GM18508 (cell line): Measurements from ENCODE around the gene RYR1.
"Not testable (repeated sequence)": the region's sequence is repeated elsewhere in the genome, so short reads cannot be mapped to it uniquely, and the experiment has no call there.

Experiments used
- ATAC-seq: cut with Tn5 transposase; IDR thresholded peaks from one replicate; pipeline ENCODE4 v1.9.1; 2021; ENCODE audit warnings: moderate number of reproducible peaks; ENCODE audit not compliant: insufficient read depth, unreplicated experiment

RYR1 gene

DNA sequence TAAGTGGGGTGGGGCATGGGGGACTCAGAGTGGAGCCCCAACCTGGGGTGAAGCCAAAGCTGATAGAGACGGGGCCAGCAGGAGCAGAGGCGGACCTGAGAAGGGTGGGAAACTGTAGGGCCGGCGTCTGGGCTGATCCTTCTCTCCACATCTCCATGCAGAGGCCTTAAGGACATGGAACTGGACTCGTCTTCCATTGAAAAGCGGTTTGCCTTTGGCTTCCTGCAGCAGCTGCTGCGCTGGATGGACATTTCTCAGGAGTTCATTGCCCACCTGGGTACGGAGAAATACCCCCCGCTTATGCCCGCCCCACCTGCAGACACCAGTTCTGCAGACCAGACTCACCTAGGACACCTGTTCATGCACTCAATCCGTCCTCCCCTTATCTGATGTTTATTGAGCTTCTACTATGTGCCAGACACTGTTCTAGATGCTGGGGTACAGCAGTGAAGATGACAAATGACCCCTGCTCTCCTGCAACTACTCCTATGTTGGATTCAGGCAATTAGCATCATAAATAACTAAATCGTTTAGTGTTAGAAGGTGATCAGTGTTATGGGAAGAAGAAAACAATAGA lies 74.1 kb downstream of the RYR1 start:
- ATAC-seq = no peak

DNA sequence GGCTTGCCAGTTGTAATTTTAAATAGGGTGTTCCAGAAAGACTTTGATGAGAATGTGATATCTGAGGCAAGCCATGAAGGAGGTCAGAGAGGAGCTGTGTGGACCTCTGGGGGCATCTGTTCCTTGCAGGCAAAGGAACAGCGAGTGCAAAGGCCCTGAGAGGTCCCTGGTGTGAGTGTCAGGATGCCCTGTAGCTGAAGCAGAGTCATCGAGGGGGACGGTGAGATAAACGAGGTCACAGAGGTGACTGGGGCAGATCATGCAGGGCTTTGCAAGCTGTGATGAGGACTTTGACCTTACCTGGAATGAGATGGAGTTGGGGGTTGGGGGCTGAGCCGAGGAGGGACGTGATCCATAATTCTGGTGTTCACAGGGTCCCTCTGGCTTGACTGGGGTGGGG lies 75.0 kb downstream of the RYR1 start:
- no peak for ATAC-seq

DNA sequence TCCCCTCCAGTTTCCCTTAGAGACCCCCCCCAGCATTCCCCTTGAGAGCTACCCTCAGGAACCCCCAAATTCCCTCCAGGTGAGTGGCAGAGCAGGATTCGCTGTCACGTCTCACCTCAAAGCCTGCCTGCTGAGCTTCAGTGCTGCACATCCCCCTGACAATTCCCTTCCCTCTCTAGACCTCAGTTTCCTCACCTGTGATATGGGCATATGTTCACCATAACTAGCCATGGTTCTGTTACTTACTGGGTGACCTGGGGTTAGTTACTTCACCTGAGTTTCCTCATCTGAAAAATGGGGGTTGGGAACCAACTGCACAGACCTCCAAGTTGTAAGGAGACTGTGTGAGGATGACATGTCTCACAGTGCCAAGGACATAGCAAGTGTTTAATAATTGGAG lies 75.5 kb downstream of the RYR1 start:
- no peak for ATAC-seq

DNA sequence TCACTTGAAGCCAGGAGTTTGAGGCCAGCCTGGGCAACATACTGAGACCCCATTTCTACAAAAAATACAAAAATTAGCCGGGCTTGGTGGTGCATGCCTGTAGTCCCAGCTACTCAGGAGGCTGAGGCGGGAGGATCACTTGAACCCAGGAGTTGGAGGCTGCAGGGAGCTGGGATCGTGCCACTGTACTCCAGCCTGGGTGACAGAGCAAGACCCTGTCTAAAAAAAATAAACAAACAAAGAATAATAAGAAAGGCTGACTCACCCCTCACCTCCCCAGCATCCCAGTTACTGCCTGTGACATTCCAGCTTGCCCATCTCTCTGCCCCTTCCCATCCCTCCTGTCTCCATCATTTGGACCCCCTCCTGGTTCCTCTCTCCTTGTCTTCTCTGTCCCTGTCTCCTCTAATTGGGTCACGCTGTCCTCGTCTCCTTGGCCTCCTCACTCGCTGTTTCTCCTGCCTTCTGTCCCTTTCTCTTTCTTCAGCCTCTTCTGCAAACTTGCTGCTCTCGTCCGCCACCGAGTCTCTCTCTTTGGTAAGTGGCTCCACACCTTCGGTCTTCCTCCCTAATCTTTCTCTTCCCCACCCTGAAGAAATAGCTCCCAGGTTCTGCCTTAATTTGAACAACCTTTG lies 77.7 kb downstream of the RYR1 start:
- ATAC-seq = no peak

DNA sequence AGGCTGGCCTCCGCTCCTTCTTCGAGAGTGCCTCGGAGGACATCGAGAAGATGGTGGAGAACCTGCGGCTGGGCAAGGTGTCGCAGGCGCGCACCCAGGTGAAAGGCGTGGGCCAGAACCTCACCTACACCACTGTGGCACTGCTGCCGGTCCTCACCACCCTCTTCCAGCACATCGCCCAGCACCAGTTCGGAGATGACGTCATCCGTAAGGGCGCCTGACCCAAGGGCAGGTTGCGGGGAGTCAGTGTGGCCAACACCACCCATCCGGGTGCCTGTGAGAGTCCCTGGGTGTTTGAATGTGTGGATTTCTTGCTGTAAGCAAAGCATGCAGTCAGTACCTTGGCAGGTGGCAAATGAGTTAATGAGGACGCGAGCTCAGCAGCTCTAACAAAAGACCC lies 78.8 kb downstream of the RYR1 start:
- ATAC-seq = no peak

DNA sequence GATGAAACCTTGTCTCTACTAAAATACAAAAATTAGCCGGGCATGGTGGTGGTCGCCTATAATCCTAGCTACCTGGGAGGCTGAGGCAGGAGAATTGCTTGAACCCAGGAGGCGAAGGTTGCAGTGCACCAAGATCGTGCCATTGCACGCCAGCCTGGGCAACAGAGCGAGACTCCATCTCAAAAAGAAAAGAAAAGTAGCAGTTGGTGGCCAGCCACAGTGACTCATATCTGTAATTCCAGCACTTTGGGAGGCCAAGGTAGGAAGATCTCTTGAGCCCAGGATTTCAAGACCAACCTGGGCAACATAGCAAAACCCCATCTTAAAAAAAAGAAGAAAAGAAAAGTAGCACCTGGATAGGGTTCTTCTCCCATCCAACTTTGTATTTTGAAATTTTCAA lies 79.7 kb downstream of the RYR1 start:
- ATAC-seq = not testable (repeated sequence)

DNA sequence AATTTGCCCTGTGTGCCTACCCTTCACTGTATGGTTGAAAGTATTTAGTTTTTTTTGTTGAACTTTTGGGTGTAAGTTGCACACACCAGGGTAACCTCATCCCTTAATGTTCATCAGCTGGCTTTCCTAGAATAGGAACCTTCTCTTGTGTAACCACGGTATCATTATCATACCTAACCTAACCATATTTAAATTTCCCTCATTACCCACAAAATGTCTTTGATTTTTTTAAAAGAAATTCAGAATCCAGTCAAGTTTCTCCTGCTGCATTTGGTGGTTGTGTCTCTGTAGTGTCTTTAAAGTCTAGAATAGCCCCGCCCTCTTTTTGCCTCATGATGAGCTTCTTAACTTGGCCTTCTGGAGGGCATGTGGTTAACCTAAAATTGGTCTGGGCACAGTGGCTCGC lies 80.3 kb downstream of the RYR1 start:
- ATAC-seq = no peak

DNA sequence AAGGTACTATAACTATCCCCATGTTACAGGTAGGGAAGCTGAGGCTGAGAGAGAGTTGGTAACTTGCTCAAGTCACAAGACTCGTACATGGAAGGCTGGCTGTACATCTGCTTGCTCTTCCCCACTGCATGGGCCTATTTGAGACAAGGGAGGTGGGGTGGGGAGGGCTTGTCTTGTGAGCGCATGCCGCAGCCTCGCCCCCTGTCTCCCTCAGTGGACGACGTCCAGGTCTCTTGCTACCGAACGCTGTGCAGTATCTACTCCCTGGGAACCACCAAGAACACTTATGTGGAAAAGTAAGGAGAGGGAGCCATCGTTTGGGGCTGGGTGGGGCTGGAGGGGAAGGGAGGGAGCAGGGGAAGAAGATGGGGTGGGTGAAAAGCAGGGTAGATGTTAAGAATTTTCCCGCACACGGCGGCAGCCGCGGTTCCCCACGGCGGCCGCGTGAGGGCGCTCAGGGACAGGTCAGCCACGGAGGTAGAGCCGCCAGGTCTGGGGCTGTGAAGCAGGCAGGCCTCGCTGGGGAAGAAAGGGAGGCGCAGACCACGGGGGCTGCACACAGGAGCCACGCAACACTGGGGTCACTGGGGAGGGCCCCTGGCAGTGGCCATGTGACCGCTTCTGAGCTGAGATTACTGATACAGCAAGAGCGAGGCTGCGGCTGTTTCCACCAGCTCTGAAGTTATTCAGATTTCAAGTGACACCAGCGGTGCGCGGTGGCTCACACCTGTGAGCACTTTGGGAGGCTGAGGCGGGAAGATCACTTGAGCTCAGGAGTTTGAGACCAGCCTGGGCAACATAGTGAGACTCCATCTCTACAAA lies 81.5 kb downstream of the RYR1 start:
- ATAC-seq = no peak

DNA sequence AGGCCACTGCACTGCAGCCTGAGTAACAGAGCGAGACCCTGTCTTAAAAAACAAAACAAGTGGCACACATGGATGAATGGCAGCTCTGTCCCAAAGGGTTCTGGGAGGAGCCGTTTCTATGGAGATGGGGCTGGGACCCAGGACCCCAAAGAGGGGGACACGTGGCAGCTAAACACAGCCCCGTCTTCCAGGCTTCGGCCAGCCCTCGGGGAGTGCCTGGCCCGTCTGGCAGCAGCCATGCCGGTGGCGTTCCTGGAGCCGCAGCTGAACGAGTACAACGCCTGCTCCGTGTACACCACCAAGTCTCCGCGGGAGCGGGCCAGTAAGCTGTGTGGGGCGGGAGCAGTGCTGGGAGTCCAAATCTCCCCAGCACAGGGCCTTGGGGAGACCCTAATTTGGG lies 82.4 kb downstream of the RYR1 start:
- ATAC-seq = no peak

DNA sequence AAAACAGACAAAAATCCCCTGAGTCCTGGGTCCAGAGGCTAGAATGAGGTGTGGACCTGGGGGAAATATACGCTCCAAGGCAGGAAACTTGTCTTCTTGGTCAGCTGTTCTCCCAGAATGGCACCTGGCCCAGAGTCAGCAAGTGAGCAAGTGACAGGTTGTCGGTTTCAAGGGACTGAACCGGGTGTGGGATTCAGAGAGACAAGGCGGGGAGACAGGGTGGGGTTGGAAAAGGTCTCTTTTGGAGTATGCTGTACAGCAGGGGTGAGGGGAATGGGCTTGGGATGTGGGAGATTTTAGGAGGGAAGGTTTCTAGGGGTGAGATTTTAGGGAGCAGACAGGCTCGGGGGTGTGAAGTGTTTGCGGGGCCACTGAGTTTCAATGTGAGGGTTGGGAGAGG lies 83.3 kb downstream of the RYR1 start:
- no peak for ATAC-seq

DNA sequence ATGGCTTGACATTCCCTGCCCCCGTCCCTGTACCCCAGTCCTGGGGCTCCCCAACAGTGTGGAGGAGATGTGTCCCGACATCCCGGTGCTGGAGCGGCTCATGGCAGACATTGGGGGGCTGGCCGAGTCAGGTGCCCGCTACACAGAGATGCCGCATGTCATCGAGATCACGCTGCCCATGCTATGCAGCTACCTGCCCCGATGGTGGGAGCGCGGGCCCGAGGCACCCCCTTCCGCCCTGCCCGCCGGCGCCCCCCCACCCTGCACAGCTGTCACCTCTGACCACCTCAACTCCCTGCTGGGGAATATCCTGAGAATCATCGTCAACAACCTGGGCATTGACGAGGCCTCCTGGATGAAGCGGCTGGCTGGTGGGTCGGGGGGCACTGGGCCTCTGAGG lies 83.8 kb downstream of the RYR1 start:
- no peak for ATAC-seq

DNA sequence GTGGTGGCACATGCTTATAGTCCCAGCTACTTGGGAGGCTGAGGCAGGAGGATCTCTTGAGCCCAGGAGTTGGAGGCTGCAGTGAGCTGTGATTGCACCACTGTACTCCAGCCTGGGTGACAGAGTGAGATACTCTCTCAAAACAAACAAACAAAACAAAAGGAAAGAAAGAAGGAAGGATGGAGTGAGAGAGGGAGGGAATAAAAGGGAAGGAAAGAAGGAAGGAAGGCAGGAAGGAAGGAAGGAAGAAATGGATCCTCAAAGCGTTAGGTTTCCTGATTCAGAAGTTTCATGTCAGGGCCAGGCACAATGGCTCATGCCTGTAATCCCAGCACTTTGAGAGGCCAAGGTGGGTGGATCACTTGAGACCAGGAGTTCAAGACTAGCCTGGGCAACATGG lies 84.5 kb downstream of the RYR1 start:
- ATAC-seq = not testable (repeated sequence)

DNA sequence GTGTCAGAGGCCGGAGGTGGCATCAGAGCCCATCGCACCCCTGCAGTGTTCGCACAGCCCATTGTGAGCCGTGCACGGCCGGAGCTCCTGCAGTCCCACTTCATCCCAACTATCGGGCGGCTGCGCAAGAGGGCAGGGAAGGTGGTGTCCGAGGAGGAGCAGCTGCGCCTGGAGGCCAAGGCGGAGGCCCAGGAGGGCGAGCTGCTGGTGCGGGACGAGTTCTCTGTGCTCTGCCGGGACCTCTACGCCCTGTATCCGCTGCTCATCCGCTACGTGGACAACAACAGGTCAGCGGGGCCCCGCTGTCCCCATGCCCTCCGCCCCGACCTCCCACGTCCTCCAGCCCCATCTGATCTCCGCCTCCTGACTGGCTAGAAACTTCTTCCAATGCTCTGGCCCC lies 85.7 kb downstream of the RYR1 start:
- ATAC-seq = no peak

DNA sequence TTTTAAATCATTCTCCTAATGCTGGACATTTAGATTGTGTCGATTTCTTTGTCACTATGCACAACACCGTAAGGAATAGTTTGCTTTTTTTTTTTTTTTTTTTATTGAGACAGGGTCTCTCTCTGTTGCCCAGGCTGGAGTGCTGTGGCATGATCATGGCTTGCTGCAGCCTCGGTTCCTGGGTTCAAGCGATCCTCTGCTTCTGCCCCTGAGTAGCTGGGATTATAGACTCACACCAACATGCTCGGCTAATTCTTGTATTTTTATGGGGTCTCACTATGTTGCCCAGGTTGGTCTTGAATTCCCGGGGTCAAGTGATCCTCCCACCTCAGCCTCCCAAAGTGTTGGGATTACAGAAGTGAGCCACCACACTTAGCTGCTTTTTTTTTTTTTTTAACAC lies 86.5 kb downstream of the RYR1 start:
- ATAC-seq = no peak

DNA sequence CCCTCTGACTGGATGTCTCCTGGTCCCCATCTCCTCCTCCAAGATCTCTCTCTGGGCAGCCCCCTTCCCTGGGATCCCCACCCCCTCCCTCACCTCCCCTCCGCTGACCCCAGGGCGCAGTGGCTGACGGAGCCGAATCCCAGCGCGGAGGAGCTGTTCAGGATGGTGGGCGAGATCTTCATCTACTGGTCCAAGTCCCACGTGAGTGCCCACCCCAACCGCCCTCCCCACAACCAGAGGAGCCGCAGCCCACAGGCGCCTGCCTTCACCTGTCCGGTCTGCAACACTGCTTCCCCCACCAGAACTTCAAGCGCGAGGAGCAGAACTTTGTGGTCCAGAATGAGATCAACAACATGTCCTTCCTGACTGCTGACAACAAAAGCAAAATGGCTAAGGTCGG lies 89.4 kb downstream of the RYR1 start:
- ATAC-seq = no peak

DNA sequence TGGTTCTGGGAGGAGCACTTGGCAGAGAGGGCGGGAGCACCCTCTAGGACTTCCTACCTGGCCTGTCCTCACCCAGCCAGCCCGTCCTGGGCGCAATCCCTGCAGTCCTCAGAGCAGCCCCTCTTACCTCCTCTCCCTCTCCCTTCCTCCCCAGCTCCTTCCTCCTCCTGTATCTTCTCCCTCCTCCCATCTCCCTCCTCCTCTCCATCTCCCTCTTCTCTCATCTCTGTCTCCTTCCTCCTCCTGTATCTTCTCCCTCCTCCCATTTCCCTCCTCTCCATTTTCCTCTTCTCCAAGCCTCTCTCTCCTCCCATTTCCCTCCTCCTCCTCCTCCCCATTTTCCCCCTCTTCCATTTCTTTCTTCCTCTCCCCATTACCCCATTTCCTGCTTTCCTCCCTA lies 89.8 kb downstream of the RYR1 start:
- no peak for ATAC-seq

DNA sequence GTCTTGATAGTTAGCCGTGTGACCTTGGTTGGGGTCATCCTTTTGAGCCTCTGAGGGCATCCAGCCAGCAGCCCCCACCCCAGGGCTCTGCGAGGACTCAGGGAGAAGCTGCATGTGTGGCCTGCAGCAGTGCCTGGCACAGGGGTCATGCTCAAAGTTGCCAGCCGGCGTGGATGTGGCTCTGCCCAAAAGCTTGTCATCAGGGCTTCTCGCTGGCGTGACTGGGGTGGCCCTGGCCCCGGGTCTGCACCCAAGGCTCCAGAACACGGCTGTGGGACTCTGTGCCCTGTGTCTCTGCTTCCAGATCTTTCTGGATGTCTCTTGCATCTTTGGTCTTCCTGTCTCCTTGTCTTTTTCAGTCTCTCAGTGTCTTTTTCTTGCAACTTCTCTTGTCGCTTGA lies 90.9 kb downstream of the RYR1 start:
- no peak for ATAC-seq

DNA sequence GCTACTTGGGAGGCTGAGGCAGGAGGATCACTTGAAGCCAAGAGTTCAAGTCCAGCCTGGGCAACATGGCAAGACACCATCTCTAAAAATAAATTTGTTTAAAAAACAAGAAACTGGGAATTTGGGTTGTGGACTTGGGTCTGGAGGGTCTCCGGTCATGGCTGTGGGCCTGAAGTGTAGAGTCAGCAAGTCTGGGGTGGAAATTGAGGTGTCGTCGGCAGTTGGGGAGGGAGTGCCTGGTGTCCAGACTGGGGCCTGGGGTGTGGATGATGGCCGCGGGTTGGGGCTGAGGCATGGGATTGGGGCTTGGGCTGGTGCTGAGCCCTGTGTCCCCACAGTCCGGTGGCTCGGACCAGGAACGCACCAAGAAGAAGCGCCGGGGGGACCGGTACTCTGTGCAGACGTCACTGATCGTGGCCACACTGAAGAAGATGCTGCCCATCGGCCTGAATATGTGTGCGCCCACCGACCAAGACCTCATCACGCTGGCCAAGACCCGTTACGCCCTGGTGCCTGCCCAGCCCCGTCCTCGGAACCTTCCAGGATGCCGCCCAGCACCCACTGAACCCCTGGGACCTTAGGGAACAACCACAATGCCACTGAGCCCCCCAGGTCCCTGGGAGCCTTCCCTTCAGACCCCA lies 91.6 kb downstream of the RYR1 start:
- ATAC-seq = no peak

DNA sequence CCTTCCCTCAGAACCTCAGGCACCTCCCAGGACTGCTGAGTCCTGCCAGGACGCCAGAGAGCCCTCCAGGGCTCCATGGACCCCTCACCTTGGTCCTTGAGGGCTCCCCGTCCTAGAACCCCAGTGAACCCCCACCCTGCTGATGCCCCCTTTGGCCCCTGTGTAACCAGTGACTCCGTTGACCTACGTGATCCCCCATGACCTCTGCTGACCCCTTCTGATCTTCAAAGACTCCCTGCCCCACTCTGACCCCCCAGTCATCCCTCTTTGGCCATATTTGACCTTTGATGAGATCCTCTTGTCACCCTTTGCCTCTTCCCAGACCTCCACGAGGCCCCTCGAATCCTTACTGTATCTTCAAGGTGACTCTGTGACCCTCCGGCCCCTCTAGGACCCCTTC lies 92.9 kb downstream of the RYR1 start:
- no peak for ATAC-seq

DNA sequence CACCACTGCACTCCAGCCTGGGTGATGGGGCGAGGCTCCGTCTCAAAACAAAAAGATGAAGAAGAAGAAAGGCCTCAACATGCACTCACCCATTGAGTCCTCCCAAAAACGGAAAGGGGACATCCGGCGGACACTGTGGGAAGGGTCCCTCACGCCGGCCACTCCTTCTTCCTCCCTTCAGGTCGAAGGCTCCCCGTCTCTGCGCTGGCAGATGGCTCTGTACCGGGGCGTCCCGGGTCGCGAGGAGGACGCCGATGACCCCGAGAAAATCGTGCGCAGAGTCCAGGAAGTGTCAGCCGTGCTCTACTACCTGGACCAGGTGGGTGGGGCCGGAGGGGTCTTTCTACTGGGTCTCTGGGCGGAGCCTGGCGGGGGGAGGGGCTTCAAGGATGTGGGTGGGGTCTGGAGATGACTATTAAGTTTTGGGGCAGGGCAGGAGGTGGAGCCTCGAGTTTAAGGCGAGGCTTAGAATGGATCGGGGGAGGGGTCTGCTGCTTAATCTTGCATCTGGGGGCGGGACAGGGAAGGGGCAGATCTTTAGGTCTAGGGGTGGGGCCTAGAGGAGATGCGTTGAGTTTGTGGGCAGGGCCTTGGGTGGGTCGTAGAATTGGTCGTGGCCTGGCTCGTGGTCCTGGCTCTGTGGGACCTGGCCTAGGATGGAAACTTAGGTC lies 94.1 kb downstream of the RYR1 start:
- ATAC-seq = no peak
